OCI-LY7 (cell line): ENCODE results near the gene EIPR1. TPM values are rescaled to one million over a fixed set of nuclear protein-coding genes. Genes with fewer than 3 reads are reported as not detected.

Experiments
- BruUV-seq: library from RNA; stranded (reverse); fragments of 400-500 nt; replicated peaks from 2 replicates; lab custom pipeline; 2021; lab: Mats Ljungman, UMichigan
- CTCF ChIA-PET: fragments of 300-600 bp; sonication (Branson Sonifier 250); formaldehyde crosslinking; loops from one replicate; lab custom pipeline; 2022; ENCODE audit warnings: antibody characterized with exemption; ENCODE audit not compliant: unreplicated experiment; lab: Charles Lee
- POLR2A ChIA-PET: fragments of 300-600 bp; sonication (Branson Sonifier 250); formaldehyde crosslinking; loops from one replicate; lab custom pipeline; 2022; ENCODE audit warnings: antibody characterized with exemption; lab: Charles Lee
- DNase-seq: peaks from one replicate; pipeline ENCODE4 v3.0.0-alpha.2; 2015; ENCODE audit warnings: low spot score
- H2AFZ ChIP-seq: fragments of 200-600 bp; sonication (generic), shearing (Covaris generic); 2 replicates; pipeline ENCODE4 v1.6.1; 2014; ENCODE audit warnings: mild to moderate bottlenecking, antibody characterized with exemption, low read length, moderate library complexity
- H3K27ac ChIP-seq: fragments of 200-600 bp; sonication (generic); 2 replicates; pipeline ENCODE4 v1.5.1; 2014; ENCODE audit warnings: mixed run types, low read depth, mild to moderate bottlenecking, moderate library complexity, low read length, inconsistent platforms; ENCODE audit not compliant: poor library complexity, severe bottlenecking
- H3K36me3 ChIP-seq: fragments of 200-600 bp; sonication (generic); 2 replicates; pipeline ENCODE4 v1.6.1; 2014; ENCODE audit warnings: mild to moderate bottlenecking, antibody characterized with exemption, low read length, moderate library complexity, mixed read lengths; ENCODE audit not compliant: insufficient read depth
- H3K4me1 ChIP-seq: fragments of 200-600 bp; sonication (generic); 2 replicates; pipeline ENCODE4 v1.5.1; 2014; ENCODE audit warnings: mild to moderate bottlenecking, low read length; ENCODE audit not compliant: insufficient read depth, poor library complexity, severe bottlenecking
- H3K4me2 ChIP-seq: fragments of 200-600 bp; sonication (generic); 2 replicates; pipeline ENCODE4 v1.6.1; 2014; ENCODE audit warnings: mild to moderate bottlenecking, low read length
- H3K4me3 ChIP-seq: fragments of 200-600 bp; sonication (generic); 2 replicates; pipeline ENCODE4 v1.5.1; 2014; ENCODE audit warnings: mild to moderate bottlenecking, low read depth, low read length; ENCODE audit not compliant: poor library complexity, severe bottlenecking
- H3K79me2 ChIP-seq: fragments of 200-600 bp; sonication (generic); 2 replicates; pipeline ENCODE4 v1.6.1; 2016; ENCODE audit warnings: low read depth, mild to moderate bottlenecking, low read length, moderate library complexity, mixed read lengths; ENCODE audit not compliant: insufficient read depth
- H3K9me2 ChIP-seq: fragments of 200-600 bp; sonication (generic); 2 replicates; pipeline ENCODE4 v1.6.1; 2016; ENCODE audit warnings: mild to moderate bottlenecking, low read length, mixed read lengths; ENCODE audit not compliant: insufficient read depth
- H3K9me3 ChIP-seq: fragments of 200-600 bp; sonication (generic); 2 replicates; pipeline ENCODE4 v1.6.1; 2014; ENCODE audit warnings: mild to moderate bottlenecking, mixed run types, low read length, mixed read lengths
- H4K20me1 ChIP-seq: fragments of 200-600 bp; sonication (generic); 2 replicates; pipeline ENCODE4 v1.6.1; 2014; ENCODE audit warnings: mild to moderate bottlenecking, antibody characterized with exemption, low read length, moderate library complexity, mixed read lengths; ENCODE audit not compliant: insufficient read depth
- EZH2phosphoT487 ChIP-seq: fragments of 200-600 bp; sonication (generic); IDR thresholded peaks from 2 replicates; pipeline ENCODE4 v1.6.1; 2018; ENCODE audit warnings: low read depth, borderline replicate concordance, mild to moderate bottlenecking, mixed run types, antibody characterized with exemption, low read length, moderate library complexity, mixed read lengths
- intact Hi-C: fragments of 100-400 bp; cut with micrococcal nuclease; formaldehyde crosslinking; loops from one replicate; pipeline ENCODE4 v1.10.0; 2022; ENCODE audit not compliant: unreplicated experiment
- total RNA-seq, 2 experiments: library from RNA; depleted of rRNA in 1 of 2; stranded (reverse); fragments of >200 nt in 1 of 2; shearing (Covaris generic) in 1 of 2; gene quantifications; 2 replicates each; pipeline ENCODE4 v1.2.3, GENCODE V29; 2014 to 2022
- TF ChIP-seq, protein P1 (sequence below): fragments of 200-600 bp; sonication (generic); conservative IDR thresholded peaks from 2 replicates; pipeline ENCODE4 v1.5.1; 2014; ENCODE audit warnings: mild to moderate bottlenecking, antibody characterized with exemption, low read length, moderate library complexity, mixed read lengths

EIPR1 gene
- total RNA-seq, 2 experiments from 2014 or later, result 60.5 to 61.7 TPM

DNA sequence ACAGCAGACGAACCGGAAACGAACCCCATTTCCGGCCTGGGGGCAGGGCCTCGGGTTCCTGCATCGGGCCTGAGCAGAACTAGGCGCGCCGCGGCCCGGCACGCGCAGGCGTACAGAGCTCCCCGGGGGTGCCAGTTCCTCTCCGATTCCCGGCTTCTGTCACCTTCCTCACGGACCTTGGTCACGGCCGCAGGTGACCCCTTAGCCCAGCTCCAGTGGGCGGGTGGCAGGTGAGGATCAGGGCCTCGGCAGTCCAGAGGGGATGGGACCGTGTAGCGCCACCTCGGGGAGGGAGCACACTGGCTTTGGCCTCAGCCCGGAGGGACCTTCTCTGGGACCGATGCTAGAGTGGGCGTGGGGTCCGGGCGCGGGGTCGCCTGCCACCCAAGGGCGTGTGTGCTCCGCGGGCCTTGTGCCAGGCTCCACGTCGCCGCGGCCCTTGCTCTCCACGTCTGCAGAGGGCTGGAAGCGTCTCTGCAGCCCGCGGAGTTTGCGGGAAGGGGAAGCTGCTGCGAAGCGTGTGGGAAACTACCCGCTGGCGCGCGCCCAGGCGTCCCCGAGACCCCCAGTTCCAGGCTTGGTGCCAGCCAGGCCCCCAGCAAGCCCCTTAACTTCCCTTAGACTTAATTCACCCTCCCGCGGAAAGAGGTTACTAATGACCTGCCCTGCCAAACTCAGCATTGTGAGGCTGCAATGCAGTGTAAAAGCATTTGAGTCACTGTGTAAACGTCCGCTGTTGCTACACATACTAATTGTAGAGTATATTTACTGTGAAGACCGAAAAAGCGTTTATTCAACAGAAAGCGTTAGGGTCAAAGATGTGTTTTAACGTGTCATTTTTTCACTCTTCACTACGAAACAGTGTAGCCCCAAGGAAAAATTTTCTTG is 2.3 kb upstream of the EIPR1 start, which contains the start of gene TRAPPC12:
Gene TRAPPC12 (plus strand): TSS at position 48 of the 888 bp plus-strand sequence. CDS start 7,930 bp downstream, outside the sequence.
- Histone ChIP-seq H3K79me2 (peaks cover 58% of the 10 kb centered on the region), H3K9me3 (no peaks in the 10 kb centered on the region), H3K27ac (peak within 1 kb of the TSS; percentile 69), H3K4me3 (peak within 1 kb of the TSS; percentile 96), H3K4me1 (peaks cover 28% of the 10 kb centered on the region), H3K4me2 (peak within 1 kb of the TSS; percentile 79), H3K9me2 (no peaks in the 10 kb centered on the region), H3K36me3 (peaks cover 28% of the 10 kb centered on the region), H4K20me1 (no peaks in the 10 kb centered on the region; the same call in 1 of the 2 replicates), H2AFZ (peak within 1 kb of the TSS; percentile 79)
- TF ChIP-seq, protein P1, sequence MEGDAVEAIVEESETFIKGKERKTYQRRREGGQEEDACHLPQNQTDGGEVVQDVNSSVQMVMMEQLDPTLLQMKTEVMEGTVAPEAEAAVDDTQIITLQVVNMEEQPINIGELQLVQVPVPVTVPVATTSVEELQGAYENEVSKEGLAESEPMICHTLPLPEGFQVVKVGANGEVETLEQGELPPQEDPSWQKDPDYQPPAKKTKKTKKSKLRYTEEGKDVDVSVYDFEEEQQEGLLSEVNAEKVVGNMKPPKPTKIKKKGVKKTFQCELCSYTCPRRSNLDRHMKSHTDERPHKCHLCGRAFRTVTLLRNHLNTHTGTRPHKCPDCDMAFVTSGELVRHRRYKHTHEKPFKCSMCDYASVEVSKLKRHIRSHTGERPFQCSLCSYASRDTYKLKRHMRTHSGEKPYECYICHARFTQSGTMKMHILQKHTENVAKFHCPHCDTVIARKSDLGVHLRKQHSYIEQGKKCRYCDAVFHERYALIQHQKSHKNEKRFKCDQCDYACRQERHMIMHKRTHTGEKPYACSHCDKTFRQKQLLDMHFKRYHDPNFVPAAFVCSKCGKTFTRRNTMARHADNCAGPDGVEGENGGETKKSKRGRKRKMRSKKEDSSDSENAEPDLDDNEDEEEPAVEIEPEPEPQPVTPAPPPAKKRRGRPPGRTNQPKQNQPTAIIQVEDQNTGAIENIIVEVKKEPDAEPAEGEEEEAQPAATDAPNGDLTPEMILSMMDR, result peak; percentile 75
- no peak for TF ChIP-seq EZH2phosphoT487
- DNase-seq, result peak; percentile 95
- no TSS peak for BruUV-seq
- ChIA-PET CTCF (interaction anchor here (1.3 kb wide), 1 partner anchor 17 kb away, joined by 4 read pairs; no protein-coding TSS in a partner anchor), POLR2A (no interaction called here)
- intact Hi-C loops, result loop anchor here (5.0 kb wide), 2 partner anchors 137 to 228 kb away; partner anchors contain the start of gene ADI1

DNA sequence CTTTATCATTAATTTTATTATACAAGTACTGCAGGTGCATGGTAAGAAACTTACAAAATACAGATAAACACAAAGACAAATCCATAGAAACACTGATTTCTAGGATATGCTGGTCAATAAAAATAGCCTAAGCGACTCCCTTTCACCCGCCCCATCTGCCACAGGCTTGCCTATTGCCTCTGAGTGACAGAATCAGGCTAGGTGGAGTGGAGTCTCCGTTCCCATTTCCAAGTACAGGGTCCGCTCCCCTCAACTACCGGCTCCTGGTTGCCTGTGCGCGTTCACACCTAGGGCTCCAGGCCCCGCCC is 1.7 kb upstream of the EIPR1 start:
- no peaks in the 10 kb centered on the region; the same call in 1 of the 2 replicates for H4K20me1 ChIP-seq
- intact Hi-C loops, result loop anchor here (5.0 kb wide), 2 partner anchors 138 to 227 kb away; partner anchors contain the start of gene ADI1
- TF ChIP-seq, protein P1, result no peak
- TF ChIP-seq EZH2phosphoT487, result no peak
- peak overlapping the region; percentile 79 for H3K4me2 ChIP-seq
- DNase-seq, result no peak
- H2AFZ ChIP-seq, result peak overlapping the region; percentile 63; the same call in 1 of the 2 replicates
- peaks cover 53% of the 10 kb centered on the region for H3K79me2 ChIP-seq
- ChIA-PET POLR2A (interaction anchor here (0.7 kb wide), 4 partner anchors 252 to 507 kb away, joined by 3 to 8 read pairs (median 3); no protein-coding TSS in a partner anchor), CTCF (interaction anchor here (1.3 kb wide), 1 partner anchor 17 kb away, joined by 4 read pairs; no protein-coding TSS in a partner anchor)
- H3K27ac ChIP-seq, result peak overlapping the region; percentile 54
- peaks cover 28% of the 10 kb centered on the region for H3K4me1 ChIP-seq
- BruUV-seq, result no TSS peak
- H3K9me3 ChIP-seq, result no peaks in the 10 kb centered on the region
- peak overlapping the region; percentile 83 for H3K4me3 ChIP-seq
- no peaks in the 10 kb centered on the region for H3K9me2 ChIP-seq
- peaks cover 28% of the 10 kb centered on the region for H3K36me3 ChIP-seq
